GM19043 (cell line): ENCODE measurements around the gene COL4A2.

Experiments used
- ATAC-seq: cut with Tn5 transposase; IDR thresholded peaks from one replicate; pipeline ENCODE4 v1.9.1; 2021; ENCODE audit warnings: low read depth; ENCODE audit not compliant: unreplicated experiment

COL4A2 gene

GRCh38 chr13:110306960-110307766 lies at the start of gene COL4A2, which contains the start of gene COL4A1:
COL4A2 (plus strand) TSS chr13:110307284; CDS start chr13:110307904, 620 bp downstream.
COL4A1 (minus strand) TSS chr13:110307157; CDS start chr13:110307027, 130 bp downstream.
- ATAC-seq, result no peak

DNA sequence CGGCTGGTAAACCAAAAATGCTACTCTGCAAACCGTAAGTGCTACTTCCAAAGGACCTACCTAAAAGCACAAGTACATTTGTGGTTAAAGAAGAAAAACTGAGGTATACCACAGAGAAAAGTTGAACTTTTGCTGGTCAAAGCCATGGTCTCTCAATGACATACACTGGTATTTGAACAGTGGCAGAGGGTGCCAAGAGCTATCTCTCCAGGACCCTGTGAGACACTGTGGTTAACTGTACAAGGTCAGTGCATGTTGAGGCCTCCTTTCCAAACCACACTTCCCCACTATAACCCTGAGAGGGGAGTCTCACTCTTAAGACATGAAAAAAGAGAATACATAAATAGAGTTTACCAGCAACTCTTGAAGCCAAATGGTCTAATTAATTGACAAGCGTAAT lies 49.7 kb upstream of the COL4A2 start:
- ATAC-seq, result no peak

DNA sequence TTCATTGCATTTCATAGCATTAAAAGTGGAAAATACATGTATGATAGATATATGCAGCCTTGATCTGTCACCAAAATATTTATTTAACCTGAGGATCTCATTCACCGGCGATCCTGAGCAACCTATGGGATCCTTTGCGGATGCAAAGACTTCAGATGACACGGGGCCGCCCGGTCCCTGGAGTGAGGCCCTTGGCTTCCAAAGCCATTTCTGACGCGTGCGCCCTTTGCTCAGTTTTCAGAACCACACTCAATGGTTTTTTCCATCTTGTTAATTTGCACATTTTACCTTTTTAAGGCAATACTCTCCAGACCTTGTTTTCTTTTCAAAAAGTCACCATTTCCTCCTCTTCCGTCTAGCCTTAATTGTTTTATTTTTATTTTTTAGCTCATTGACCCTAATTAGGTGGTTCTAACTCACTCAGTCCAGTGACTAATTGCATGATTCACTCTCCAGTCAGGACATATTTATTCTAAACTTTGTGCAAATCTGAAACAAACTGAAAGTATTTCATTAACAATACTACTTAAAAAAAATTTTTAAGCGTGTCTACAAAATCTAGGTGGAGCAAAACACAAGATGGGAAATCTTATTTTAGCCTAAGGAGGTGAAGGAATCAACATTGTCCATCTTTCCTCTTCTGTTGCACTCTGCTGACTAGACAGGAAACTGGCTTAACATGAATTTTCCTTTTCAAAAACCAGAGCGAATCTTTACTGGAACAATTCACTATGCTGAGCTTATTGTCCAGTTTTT lies 48.0 kb upstream of the COL4A2 start:
- no peak for ATAC-seq

DNA sequence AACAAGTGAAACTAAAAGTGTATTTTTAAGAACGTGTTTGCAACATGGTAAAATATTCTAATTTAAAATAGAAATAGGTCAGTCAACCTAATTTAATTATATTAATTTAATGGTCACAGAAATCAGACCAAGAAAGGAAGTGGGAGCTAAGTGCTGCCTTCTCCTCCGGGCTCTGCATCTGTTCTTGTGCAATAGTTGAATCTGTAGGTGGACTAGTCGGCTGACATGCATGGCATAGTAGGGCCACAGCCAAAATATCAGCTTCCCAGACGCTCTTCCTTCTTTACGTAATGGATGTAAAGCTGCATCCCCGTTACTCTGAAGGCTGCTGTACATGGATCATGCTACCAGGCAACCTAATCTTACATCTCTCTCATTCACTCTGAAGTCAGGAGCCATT lies 47.4 kb upstream of the COL4A2 start:
- ATAC-seq, result no peak

DNA sequence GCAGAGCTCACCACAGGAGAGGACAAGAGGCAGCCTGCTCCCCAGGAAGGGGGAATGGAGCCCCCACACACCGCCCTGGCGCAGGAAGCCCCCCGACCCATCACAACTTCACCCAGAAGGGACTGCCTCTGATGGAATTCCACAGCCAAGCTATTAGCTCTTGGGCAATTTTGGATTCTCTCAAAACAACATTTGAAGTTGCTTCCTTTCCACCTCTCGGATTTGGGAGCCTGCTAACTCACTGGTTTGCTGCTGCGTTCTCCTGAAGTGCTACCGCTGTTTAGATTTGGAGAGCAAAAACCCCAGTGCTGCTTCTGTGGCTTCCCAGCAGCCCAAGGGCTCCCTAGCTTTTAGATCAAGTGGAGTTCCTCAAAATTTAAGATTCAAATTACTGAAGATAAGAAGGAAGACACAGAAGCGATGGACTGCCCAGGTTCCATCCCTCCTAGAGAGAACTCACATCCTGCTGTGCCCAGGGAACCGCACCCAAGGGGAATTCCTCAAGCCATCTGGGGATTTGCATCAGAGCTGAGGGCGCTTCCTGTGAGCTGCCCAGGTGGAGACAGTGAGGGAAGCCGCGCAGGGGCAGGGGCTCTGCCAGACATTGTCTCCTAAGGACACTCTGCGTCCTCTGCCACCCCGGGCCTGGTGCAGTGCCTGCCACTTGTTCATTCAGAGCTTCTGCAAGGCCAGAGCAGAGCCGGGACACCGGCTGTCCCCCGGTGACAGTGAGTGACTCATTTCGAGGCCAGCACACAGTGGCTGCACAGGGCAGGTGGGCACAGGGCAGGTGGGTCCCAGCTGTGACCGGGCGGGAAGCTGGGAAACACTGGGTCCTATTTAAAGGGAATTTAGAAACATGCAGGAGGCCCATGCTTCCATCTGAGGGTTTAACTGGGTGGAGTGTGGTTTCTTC lies 45.7 kb upstream of the COL4A2 start:
- ATAC-seq, result no peak

GRCh38 chr13:110262082-110262436 lies 45.0 kb upstream of the COL4A2 start:
- no peak for ATAC-seq

- ATAC-seq, result no peak
These were observed 44.4 kb upstream of the COL4A2 start for GRCh38 chr13:110262508-110263291.

DNA sequence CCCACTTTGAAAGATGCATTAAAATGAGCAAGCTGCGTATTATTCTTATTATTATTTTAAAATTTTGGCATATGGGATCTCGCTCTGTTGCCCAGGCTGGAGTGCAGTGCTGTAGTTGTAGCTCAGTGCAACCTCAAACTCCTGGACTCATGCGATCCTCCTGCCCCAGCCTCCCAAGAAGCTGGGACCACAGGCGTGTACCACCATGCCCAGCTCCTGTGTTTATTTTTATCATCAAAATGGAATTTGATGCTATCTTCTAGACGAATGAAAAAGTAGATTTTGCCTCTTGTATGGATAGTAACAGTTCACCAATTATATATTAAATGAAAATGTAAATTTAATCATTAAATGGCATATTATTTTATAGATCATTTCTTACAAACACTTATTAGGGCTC lies 43.7 kb upstream of the COL4A2 start:
- ATAC-seq, result no peak

DNA sequence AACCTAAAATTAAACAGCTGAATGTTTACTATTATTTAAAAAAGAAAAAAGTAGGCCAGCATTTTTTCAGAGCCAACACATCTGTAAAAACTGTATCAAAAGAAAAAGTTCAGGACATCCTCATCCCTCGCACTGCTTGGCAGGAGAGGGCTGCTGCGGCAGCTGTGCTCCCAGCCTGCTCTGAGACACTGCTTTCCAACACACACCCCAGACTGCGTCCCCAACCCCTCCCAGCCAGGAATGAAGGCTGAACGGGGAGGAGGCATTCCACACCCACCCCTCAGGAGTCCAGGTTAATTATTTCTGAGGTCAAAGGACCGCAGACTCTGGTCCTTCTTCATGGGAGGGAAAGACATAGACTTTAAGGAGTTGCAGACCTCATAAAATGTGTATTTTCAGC lies 43.2 kb upstream of the COL4A2 start:
- ATAC-seq, result no peak

DNA sequence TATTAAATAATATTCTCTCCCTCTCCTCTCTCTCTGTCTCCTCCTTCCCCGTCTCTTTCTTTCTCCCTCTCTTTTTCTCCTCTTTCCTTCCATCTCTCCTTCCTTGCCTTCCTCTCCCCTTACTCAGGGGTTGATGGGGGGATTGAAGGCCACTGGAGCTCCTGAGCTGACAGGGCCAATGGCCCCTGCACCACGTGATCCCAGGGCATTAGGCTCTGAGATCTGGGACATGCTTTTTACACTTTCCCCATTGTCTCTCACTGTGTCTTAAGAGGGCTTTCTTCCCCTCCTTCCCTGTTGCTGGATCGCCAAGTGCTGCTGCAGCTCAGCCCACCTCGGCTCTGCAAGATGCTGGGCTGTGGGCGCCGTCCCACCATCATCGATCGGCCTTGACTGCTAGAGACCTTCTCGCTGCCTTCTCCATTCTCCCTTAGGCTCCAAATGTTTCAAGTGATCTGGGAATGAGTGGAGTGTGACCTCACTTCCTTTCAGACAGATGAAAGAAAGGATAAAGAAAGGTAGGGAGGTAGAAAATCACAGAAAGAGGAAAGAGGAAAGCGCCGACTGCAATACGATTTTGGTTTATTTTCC lies 42.3 kb upstream of the COL4A2 start:
- ATAC-seq, result no peak

DNA sequence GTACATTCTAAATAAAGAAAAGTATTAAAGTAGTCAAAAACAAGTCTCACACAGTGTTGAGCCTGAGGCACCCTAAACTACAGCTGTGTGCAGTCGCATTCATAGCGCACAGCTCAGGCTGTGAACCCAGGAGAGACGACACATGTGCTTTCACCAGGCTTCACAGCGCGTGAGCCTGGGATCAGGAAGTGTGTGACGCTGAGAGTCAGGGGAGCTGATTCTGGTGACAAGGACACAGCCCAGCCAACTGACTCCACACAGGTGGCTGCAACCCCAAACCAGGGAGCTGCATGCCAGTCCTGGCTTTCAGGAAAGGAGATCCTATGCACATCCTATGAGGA lies 41.8 kb upstream of the COL4A2 start:
- ATAC-seq, result no peak

DNA sequence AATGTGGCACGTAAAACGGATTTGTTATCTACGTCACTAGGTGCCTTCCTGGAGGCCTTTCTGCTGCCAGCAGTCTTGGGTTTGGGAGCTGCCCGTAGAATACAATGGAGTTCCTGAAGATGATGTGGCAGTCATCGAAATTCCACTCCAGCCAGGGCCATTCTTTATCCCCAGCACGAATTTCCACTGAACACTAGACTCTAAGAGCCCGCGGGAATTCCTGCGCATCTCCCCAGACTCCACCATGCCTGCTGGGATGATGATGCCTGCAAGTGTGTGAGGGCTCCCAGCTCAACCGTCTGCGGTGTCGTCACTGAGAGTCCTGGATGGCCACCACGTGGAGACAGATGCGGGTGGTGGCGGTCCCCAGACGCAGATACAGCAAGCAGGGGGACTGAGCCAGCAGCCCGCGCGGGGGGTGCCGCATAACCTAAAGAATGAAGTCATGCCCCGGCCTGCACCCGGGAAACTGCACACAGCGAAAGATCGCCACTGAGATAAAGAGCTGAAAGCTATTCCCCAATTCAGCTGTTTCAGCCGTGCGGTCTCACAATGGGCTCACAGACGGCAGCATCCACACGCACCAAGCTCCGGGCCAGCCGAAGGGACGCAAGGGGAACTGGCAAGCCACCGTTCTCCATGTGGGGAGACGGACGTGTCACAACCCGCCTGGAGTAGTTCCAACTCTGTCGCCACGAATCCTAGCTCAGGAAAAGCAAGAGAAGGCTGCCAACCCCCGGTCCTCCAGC lies 41.2 kb upstream of the COL4A2 start:
- no peak for ATAC-seq

DNA sequence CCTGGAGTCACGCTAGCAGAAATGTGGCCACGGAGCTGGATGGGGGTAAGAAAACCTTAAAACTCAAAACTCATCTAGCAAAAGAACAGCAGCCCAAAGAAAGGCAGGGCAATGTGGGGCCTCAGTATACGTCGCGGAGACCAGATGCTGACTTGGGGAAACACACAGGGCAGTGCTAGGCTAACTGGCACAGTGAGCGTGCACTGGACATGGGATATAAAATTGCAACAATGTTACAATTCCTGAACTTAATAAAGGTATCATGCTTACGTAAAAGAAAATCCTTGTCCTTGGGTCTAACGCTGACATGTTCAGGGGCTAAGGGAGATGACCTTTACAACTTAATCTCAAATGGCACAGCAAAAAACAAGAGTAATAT lies 40.7 kb upstream of the COL4A2 start:
- no peak for ATAC-seq

DNA sequence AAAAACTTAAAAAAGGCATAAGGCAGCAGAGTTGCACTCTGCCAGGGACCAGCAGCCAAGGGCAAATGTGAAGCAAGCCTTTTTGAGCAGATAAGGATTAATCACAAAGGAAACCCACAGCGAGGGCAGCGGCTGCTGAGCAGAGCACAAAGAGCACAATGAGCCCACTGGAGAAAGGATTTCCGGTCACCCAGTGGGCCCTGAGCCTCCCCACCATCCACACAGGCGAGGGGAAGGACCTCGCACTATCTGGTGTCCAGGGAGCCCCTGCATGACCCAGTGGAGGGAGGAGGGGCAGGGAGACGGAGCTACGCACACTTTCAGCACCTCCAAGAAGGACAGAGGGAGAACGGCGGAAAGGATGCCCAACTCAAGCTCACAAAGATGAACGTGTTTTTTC lies 40.1 kb upstream of the COL4A2 start:
- ATAC-seq, result no peak

DNA sequence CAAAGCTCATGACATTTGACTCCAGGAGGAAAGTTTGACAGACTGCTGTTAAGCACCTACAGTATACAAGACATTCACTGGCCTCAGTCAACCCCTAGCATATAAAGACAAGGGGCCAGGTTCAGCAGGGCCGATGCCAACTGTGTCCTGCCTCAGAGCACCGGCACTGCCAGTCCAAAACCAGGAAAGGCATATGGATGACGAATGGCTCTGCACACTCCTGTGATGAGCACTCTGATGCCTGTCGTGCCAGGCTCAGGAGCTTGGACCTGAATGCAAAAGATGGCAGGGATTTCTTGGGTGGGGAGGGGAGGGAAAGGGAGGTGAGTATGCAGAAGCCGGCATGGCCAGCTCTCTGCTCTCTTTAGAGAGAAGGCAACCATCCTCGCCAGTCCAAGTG lies 39.0 kb upstream of the COL4A2 start:
- ATAC-seq, result no peak

DNA sequence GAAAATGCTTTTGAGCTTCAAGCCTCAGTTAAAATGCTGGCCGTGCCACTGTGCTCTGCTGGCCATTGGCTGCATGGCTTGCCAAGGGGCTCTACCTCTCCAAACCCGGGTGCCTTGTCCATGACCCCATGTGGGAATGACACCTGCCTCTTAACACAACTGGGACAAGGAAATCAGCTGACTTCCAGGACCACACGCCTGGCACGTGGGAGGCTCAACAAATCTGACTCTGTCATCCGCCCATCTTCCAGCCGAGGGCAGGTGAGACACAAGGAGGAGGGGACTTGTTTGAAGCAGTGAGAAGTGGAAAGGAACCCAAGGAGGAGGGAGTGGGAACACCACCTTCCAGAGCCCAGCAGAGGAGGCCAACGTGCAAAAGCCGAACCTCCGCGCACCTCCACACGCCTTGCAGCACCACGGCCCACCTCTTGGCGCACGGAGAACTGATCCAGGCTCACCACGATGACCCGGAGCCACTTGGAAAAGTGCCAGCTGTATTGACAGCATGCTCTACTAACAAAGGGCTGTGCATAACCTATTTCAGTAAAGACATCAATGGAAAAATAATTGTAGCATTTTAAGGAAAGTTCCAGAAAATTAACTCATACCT lies 38.4 kb upstream of the COL4A2 start:
- no peak for ATAC-seq

GRCh38 chr13:110269509-110270185 lies 37.4 kb upstream of the COL4A2 start:
- no peak for ATAC-seq

DNA sequence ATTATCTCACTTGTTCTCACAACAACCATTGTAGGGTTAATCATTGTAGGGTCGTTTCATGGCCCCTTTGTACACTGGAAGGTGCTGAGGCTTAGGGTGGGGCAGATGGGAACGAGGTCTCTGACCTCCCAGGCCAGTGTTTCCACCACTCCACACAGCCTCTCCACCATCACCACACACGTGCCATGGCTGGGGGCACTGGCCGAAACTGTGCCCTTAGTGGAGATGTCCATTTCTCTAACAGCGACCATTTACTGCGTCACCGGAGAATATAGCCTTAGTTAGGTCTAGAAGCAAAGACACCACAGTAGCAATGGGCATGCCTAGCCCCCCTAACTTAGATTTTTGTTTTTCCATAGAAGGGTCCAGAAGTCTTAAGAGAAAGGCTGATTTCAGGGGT lies 36.6 kb upstream of the COL4A2 start:
- no peak for ATAC-seq
